HG03558 (cell line): ENCODE results near the gene RBBP8NL.

Experiments used
- ATAC-seq: cut with Tn5 transposase; IDR thresholded peaks from one replicate; pipeline ENCODE4 v1.9.1; 2021; ENCODE audit warnings: moderate number of reproducible peaks; ENCODE audit not compliant: unreplicated experiment; ENCODE audit errors: extremely low read depth

RBBP8NL gene

DNA sequence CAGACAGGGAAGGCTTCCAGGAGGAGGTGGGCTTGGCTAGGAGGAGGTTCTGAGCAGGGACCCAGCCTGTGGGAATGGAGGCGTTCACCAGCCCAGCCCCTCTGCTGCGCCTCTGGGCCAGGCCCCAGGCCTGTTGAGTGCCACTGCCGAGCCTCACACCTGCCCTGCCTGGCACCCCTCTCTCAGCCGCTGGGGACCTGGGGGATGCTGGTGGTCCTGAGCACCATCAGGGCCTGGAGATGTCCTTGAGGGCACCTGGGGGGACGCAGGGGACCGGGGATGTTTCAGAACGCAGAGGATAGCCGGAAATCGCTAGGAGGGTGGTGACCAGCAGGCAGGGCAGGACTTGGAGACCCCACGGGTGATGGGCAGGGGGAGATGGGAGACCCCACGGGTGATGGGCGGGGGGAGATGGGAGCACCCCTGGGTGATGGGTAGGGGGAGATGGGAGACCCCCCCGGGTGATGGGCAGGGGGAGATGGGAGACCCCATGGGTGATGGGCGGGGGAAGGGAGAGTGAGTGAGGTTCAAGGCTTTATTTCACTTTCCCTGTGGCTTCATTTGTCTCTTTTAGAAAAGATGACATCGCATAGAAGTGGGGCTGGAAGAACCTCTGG is 35.7 kb upstream of the RBBP8NL start:
- no peak for ATAC-seq

DNA sequence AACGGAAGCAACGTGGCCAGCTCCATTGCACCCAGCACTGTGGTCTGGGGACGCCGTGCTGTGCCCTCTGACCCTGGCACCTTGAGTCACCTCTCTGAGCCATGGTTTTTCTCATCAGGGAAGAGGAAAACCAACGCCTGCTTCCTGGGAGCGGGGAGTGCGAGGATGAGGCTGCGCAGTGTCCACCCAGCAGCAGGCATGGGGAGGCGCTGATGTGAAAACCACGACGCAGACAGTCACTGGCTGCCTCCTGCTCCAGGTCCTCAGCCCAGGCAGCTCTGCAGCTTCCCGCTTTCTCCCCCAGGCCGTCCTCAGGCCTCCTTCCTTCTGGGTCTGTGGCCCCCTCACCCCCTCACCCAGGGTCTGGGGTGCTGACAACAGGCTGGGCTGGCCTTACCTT is 34.5 kb upstream of the RBBP8NL start:
- ATAC-seq: no peak

DNA sequence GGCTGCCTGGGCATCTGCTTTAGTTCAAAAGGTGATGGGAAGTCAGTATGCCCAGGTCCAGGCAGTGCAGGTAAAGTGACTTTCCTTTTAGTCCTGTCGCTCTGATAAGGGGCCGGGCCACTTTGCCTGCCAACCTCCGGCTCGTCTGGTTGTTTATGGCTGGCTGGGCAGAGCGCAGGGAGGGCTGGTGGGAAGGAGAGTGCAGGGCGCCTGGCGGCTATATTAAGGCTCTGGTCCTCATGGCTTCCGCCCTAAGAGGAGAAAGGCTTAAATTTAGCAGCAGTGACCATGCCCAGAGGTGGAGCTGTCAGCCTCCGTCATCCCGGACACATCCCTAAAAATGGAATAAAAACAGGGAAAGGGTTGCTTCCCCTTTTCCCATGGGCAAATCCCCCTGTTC is 33.8 kb upstream of the RBBP8NL start:
- ATAC-seq: no peak

- no peak for ATAC-seq
These were observed 33.3 kb upstream of the RBBP8NL start for GRCh38 chr20:62460678-62461077.

- ATAC-seq: no peak
These were observed 32.1 kb upstream of the RBBP8NL start for GRCh38 chr20:62459488-62459887.

DNA sequence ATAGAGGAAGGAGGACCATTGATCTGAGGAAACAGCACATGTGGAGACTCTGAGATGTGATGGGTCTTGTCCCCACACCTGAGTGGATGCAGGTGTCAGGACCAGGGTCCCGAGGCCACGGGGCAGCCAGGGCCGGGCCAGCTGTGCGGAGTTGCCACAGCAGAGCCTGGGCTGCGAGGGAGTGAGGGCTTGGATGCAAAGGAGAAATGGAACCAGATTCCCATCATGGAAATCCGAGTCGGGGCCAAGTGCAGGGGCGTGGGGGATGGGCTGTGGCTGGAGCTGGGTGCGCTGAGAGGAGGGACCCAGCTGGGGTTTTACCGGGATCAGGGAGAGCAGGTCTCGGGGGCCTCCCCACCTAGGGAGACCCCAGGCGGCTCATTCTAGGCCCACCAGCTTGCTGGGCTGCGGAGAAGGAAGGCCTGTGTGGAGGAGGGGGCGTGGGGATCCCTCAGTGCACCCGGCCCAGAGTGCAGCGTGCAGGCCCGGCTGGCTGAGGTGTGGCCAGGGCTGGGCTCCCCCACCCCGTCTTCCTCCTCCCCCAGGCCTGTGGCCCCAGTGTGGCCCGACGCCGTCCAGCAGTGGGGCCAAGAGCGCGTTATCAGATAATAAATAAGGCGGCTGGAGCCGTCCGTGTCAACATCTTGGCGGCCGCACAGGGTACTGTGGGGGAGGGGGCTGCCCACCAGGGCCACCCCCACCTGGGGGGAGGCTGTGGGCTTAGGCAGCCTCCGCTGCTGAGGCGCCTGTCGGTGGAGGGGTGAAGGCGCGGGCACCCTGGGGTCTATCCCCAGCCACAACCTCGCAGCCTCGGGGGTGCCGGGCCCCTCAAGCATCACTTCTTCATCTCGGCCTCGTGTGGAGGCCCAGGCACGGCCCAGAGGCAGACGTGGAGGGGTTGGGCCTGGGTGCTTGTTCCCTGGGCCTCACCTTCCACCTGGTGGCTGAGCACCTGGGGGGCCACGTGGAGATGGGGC is 31.2 kb upstream of the RBBP8NL start:
- no peak for ATAC-seq

DNA sequence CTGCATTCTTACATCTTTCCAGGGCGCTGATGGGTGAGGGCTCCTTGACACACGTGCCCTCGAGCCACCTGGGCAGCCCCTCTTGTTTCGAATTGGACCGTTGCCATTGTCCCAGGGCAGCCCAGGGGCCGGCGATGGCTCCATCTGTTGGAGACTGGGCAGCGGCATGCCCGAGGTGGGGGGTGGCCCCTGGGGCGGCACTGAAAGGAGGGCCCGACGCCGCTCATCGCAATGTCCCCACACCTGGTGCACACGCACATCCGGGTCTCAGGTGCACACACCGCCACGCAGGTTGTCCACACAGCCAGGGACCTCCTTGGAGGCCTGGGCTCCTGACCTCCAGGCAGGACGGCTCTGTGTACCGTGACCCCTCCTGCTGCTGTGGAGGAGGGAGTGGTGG is 30.5 kb upstream of the RBBP8NL start:
- no peak for ATAC-seq

- no peak for ATAC-seq
These were observed 29.8 kb upstream of the RBBP8NL start for GRCh38 chr20:62457098-62457497.

- ATAC-seq: no peak
These were observed 28.6 kb upstream of the RBBP8NL start for GRCh38 chr20:62455929-62456328.

GRCh38 chr20:62454904-62455636 is 27.7 kb upstream of the RBBP8NL start:
- no peak for ATAC-seq

- no peak for ATAC-seq
These were observed 26.0 kb upstream of the RBBP8NL start for GRCh38 chr20:62453186-62453808.

DNA sequence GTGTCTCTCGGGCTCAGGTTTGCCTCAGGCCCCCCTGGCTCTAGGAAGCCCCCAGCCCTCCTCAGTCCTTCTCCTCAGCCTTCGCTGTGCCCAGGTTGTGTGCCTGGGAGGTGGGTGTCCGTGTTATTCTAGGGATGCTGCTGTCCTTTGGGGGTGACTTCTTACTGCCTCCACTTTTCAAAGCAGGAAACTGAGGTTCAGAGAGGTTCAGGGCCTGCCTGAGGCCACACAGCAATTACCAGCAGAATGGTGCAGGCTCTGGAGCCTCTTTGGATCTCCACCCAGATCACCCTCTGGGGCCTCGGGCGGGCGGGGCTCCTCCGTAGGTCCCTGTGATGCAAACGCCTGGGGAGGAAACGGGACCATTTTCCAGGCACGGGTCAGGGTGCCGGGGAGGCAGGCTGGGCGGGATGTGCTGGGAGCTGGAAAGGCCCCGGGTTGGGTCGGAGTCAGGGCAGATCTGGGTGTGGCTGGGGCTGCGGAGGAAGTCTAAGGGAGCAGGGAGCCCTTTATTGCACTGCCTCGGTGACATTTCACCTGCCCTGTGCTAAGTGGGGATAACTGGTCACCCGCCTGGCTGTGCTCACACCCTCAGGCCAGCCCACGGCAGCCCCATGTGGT is 25.2 kb upstream of the RBBP8NL start:
- no peak for ATAC-seq

DNA sequence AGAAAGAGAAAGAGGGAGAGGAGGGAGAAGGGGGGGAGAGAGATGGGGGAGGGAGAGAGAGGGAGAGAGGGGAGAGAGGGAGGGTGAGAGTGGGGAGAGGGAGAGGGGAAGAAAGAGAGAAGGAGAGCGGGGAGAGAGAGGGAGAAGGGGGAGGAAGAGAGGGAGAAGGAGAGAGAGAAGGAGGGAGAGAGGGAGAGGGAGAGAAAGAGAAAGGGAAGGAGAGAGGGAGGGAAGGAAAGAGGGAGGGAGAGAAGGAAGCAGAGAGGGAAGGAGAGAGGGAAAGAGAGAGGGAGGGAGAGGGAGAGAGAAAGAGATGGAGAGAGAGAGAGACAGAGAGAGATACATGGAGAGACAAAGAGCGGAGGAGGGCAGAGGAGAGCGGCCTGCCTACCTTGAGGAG is 24.6 kb upstream of the RBBP8NL start:
- no peak for ATAC-seq

GRCh38 chr20:62451156-62451767 is 23.9 kb upstream of the RBBP8NL start:
- ATAC-seq: no peak

GRCh38 chr20:62449951-62450691 is 22.8 kb upstream of the RBBP8NL start:
- ATAC-seq: no peak

GRCh38 chr20:62448788-62449187 is 21.4 kb upstream of the RBBP8NL start:
- ATAC-seq: no peak

DNA sequence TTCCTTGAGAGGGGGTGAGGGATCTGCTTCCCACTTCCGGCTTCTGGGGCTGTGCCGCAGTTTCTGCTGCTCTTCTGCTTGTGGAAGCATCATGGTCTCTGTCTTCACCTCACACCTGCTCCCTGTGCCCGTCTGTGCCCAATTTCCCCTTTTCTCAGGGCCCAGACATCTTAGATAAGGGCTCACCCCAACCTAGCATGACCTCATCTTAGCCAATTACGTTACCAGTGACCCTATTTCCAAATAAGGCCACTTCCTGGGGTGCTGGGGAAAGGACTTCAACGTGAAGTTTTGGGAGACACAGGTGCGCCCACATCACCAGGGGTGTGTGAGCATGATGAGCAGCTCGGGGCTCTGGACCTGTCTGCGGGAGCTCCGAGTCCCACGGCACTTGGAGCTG is 20.7 kb upstream of the RBBP8NL start:
- ATAC-seq: no peak

- ATAC-seq: no peak
These were observed 19.8 kb upstream of the RBBP8NL start for GRCh38 chr20:62446888-62447869.
